ENCODE results near the gene ARID3C. TPM values are rescaled to one million over a fixed set of nuclear protein-coding genes. Genes with fewer than 3 reads are reported as not detected.

Gene ARID3C, protein sequence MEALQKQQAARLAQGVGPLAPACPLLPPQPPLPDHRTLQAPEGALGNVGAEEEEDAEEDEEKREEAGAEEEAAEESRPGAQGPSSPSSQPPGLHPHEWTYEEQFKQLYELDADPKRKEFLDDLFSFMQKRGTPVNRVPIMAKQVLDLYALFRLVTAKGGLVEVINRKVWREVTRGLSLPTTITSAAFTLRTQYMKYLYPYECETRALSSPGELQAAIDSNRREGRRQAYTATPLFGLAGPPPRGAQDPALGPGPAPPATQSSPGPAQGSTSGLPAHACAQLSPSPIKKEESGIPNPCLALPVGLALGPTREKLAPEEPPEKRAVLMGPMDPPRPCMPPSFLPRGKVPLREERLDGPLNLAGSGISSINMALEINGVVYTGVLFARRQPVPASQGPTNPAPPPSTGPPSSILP
- 0.04 TPM in 1 of 2 replicates, not detected in the other for polyA plus RNA-seq (2013)

DNA sequence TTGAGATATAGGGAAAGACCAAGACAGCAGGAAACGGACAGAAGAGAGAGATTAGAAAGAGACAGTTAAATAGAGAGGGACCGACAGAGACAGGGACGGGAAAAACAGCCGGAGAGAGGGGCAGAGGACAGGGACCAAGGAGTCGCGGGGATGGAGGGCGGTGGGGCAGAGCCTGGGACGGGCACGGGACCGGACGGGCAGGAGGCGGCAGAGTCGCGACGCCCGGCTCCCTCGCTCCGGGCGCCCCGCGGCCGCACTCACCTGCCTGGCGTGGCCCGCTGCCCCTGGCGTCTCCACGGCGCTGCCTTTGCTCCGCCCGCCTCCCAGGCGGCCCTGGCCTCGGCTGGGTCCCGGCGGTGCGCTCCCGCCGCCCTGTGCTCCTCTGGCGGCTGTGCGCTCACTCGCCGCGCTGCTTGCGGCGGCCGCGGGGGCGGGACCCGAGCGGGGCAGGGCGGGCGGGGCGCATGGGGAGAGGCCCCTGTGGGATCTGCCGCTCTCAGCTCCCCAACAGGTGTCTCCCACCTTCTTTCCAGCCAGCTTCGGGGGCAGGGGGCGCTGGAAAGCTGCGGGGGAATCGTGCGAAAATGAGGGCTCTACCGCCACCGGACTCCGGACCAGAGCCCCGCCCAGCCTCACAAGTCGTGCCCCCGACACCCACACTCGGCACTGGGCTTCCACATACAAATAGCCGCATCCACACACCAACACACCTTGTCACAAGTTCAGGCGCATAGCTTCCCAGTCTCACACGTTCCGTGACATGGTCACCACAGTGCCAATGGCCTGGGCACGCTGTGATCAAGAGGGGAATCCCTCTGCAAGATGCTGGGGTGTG lies at the start of gene ARID3C:
Gene ARID3C (minus strand): TSS at position 411 of the 835 bp plus-strand sequence. CDS start 1,052 bp downstream, outside the sequence.
- H3K18ac ChIP-seq (ENCODE audit: low read length), result no peak within 1 kb of the TSS
- no peak within 1 kb of the TSS for H4K12ac ChIP-seq (ENCODE audit: low read depth, low read length)
- peak within 1 kb of the TSS; percentile 59 for H3K4me2 ChIP-seq (ENCODE audit: low read length)
- no peaks in the 10 kb centered on the region for H3K79me1 ChIP-seq (ENCODE audit: low read length)
- H2BK120ac ChIP-seq (ENCODE audit: insufficient read depth, low read length, poor library complexity), result no peak within 1 kb of the TSS
- peaks cover 11% of the 10 kb centered on the region for H3K9me3 ChIP-seq (ENCODE audit: insufficient read depth, low read depth, low read length)
- WGBS (ENCODE audit: extremely low coverage, insufficient coverage, insufficient read length), result no CpG with 5 or more reads among the region's 69 CpGs
- no peak within 1 kb of the TSS for H3K9ac ChIP-seq (ENCODE audit: low read length)
- H3K27me3 ChIP-seq (ENCODE audit: insufficient read depth, low read length), result peaks cover 59% of the 10 kb centered on the region
- no peaks in the 10 kb centered on the region for H3K79me2 ChIP-seq (ENCODE audit: control insufficient read depth, insufficient read depth, low read length, poor library complexity)
- H2BK5ac ChIP-seq (ENCODE audit: low read depth, low read length, poor library complexity), result no peak within 1 kb of the TSS
- H2BK12ac ChIP-seq (ENCODE audit: low read length), result no peak within 1 kb of the TSS
- peak within 1 kb of the TSS; percentile 45 for H3K4me3 ChIP-seq (ENCODE audit: low read depth, low read length)
- H3K23ac ChIP-seq (ENCODE audit: low read length), result no peak within 1 kb of the TSS
- H3K4me1 ChIP-seq (ENCODE audit: control insufficient read depth in 1 of 2, insufficient read depth in 2 of 2, low read length in 2 of 2), result peaks cover 0 to 3% of the 10 kb centered on the region in 2 experiments
- peak; percentile 40 to 73 for DNase-seq
- no peak within 1 kb of the TSS for H4K8ac ChIP-seq (ENCODE audit: low read depth, low read length)
- H2AFZ ChIP-seq (ENCODE audit: insufficient read depth, low read length, poor library complexity), result no peak within 1 kb of the TSS
- no peak within 1 kb of the TSS for H4K91ac ChIP-seq (ENCODE audit: low read depth, low read length)
- H3K14ac ChIP-seq (ENCODE audit: low read length), result no peak within 1 kb of the TSS
- no peak within 1 kb of the TSS for H3K27ac ChIP-seq (ENCODE audit: low read depth, low read length)
- no peaks in the 10 kb centered on the region for H3K36me3 ChIP-seq (ENCODE audit: control insufficient read depth in 1 of 2, insufficient read depth in 2 of 2, low read length in 2 of 2)
- H3K4ac ChIP-seq (ENCODE audit: low read depth, low read length), result no peak within 1 kb of the TSS
- H2AK5ac ChIP-seq (ENCODE audit: low read length), result no peak within 1 kb of the TSS

DNA sequence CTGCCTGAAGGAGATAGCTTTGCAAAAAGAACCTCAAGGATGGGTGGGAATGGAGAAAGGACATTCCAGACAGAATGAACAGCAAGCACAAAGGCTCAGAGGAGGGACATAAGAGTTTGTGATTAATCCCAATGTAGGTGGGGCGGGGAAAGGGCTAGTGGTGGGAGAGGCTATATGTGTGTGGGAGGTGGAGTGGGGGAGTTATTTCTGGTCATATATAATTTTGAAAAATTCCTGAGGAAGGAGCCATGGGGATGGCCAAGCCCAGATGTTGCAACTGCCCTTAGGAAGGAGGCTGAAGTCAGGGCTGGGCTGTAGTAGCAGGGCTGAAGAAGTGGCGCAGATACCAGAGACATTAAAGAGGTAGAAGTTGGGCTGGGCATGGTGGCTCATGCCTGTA lies 47.0 kb upstream of the ARID3C start:
- H3K4me1 ChIP-seq (ENCODE audit: control insufficient read depth in 1 of 2, insufficient read depth in 2 of 2, low read length in 2 of 2), result peaks cover 4 to 5% of the 10 kb centered on the region in 2 experiments
- H3K23ac ChIP-seq (ENCODE audit: low read length), result no peak overlapping the region
- H2BK120ac ChIP-seq (ENCODE audit: insufficient read depth, low read length, poor library complexity), result no peak overlapping the region
- H3K9ac ChIP-seq (ENCODE audit: low read length), result no peak overlapping the region
- no peak for DNase-seq
- no peaks in the 10 kb centered on the region for H3K27me3 ChIP-seq (ENCODE audit: insufficient read depth, low read length)
- no peak overlapping the region for H2AK5ac ChIP-seq (ENCODE audit: low read length)
- no peaks in the 10 kb centered on the region for H3K79me2 ChIP-seq (ENCODE audit: control insufficient read depth, insufficient read depth, low read length, poor library complexity)
- no peaks in the 10 kb centered on the region for H3K9me3 ChIP-seq (ENCODE audit: insufficient read depth, low read depth, low read length)
- H3K36me3 ChIP-seq (ENCODE audit: control insufficient read depth in 1 of 2, insufficient read depth in 2 of 2, low read length in 2 of 2), result no peaks in the 10 kb centered on the region
- H4K8ac ChIP-seq (ENCODE audit: low read depth, low read length), result no peak overlapping the region
- no peak overlapping the region for H3K18ac ChIP-seq (ENCODE audit: low read length)
- no peak overlapping the region for H3K14ac ChIP-seq (ENCODE audit: low read length)
- no peak overlapping the region for H4K91ac ChIP-seq (ENCODE audit: low read depth, low read length)
- H3K27ac ChIP-seq (ENCODE audit: low read depth, low read length), result no peak overlapping the region
- no peak overlapping the region for H2BK12ac ChIP-seq (ENCODE audit: low read length)
- H3K4me3 ChIP-seq (ENCODE audit: low read depth, low read length), result no peak overlapping the region
- no peaks in the 10 kb centered on the region for H3K79me1 ChIP-seq (ENCODE audit: low read length)
- no CpG with 5 or more reads among the region's 2 CpGs for WGBS (ENCODE audit: extremely low coverage, insufficient coverage, insufficient read length)
- H4K12ac ChIP-seq (ENCODE audit: low read depth, low read length), result no peak overlapping the region
- no peak overlapping the region for H3K4me2 ChIP-seq (ENCODE audit: low read length)
- no peak overlapping the region for H2BK5ac ChIP-seq (ENCODE audit: low read depth, low read length, poor library complexity)
- H3K4ac ChIP-seq (ENCODE audit: low read depth, low read length), result no peak overlapping the region
- no peak overlapping the region for H2AFZ ChIP-seq (ENCODE audit: insufficient read depth, low read length, poor library complexity)

DNA sequence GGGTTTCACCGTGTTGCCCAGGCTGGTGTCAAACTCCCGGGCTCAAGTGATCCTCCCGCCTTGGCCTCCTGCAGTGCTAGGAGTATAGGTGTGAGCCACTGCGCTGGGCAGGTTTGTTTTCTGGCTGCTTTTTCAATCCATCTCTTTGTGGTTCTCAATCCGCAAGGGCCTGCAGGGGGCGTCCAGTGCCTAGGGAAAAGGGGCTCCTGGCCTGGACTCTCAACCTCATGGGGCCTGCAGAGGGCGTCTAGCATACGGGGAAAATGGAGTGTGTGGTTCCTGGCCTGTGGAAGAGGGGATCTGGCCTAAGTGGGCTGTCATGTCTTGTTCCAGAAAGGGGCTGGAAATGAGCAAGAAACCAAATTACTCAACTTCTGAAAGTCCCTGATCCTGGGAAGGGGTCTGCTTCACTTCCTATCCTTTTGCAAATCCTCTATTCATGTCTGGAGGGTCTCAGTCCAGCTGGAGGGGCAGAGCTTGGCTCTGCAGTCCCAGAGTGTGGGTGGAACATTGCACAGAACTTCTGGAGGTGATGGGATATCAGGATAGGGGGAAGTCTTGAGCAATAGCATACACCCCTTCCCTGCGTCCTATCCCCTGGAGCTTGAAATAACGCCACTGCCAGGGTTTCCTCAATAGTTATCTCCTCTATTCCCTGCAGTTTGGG lies 46.3 kb upstream of the ARID3C start:
- Histone ChIP-seq H4K12ac (ENCODE audit: low read depth, low read length) (no peak overlapping the region), H4K8ac (ENCODE audit: low read depth, low read length) (no peak overlapping the region), H3K14ac (ENCODE audit: low read length) (no peak overlapping the region), H3K79me2 (ENCODE audit: control insufficient read depth, insufficient read depth, low read length, poor library complexity) (no peaks in the 10 kb centered on the region), H3K4me1 (ENCODE audit: control insufficient read depth in 1 of 2, insufficient read depth in 2 of 2, low read length in 2 of 2) (peaks cover 9% of the 10 kb centered on the region in 2 experiments), H2BK5ac (ENCODE audit: low read depth, low read length, poor library complexity) (no peak overlapping the region), H3K4me2 (ENCODE audit: low read length) (no peak overlapping the region), H2BK120ac (ENCODE audit: insufficient read depth, low read length, poor library complexity) (no peak overlapping the region), H3K9me3 (ENCODE audit: insufficient read depth, low read depth, low read length) (no peaks in the 10 kb centered on the region), H2BK12ac (ENCODE audit: low read length) (no peak overlapping the region), H2AK5ac (ENCODE audit: low read length) (no peak overlapping the region), H3K79me1 (ENCODE audit: low read length) (no peaks in the 10 kb centered on the region), H2AFZ (ENCODE audit: insufficient read depth, low read length, poor library complexity) (no peak overlapping the region), H3K4me3 (ENCODE audit: low read depth, low read length) (no peak overlapping the region), H4K91ac (ENCODE audit: low read depth, low read length) (no peak overlapping the region), H3K4ac (ENCODE audit: low read depth, low read length) (no peak overlapping the region), H3K27me3 (ENCODE audit: insufficient read depth, low read length) (no peaks in the 10 kb centered on the region), H3K23ac (ENCODE audit: low read length) (no peak overlapping the region), H3K9ac (ENCODE audit: low read length) (no peak overlapping the region), H3K27ac (ENCODE audit: low read depth, low read length) (no peak overlapping the region), H3K36me3 (ENCODE audit: control insufficient read depth in 1 of 2, insufficient read depth in 2 of 2, low read length in 2 of 2) (no peaks in the 10 kb centered on the region), H3K18ac (ENCODE audit: low read length) (no peak overlapping the region)
- WGBS (ENCODE audit: extremely low coverage, insufficient coverage, insufficient read length), result no CpG with 5 or more reads among the region's 10 CpGs
- peak; percentile 64 to 79 for DNase-seq

DNA sequence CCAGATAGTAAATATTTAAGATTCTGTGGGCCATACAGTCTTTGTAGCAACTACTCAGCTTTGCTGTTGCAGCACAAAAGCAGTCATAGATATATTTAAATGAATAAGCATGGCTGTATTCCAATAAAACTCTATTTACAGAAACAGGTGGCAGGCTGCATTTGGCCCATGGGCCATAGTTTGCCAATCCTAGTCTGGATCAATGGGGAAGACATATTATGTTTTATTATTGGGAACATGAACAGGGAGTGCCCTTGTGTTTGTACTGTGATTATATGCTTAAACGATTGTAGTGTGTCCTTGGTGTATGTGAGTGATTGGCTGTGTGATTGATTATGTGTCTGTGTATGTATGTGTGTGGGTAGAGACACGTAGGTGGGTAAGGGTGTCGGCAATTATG lies 45.6 kb upstream of the ARID3C start:
- H3K27ac ChIP-seq (ENCODE audit: low read depth, low read length), result no peak overlapping the region
- H3K9ac ChIP-seq (ENCODE audit: low read length), result no peak overlapping the region
- WGBS (ENCODE audit: extremely low coverage, insufficient coverage, insufficient read length), result 67% methylated on average over 1 of the region's 3 CpGs
- no peak overlapping the region for H4K91ac ChIP-seq (ENCODE audit: low read depth, low read length)
- H2AFZ ChIP-seq (ENCODE audit: insufficient read depth, low read length, poor library complexity), result no peak overlapping the region
- H4K12ac ChIP-seq (ENCODE audit: low read depth, low read length), result no peak overlapping the region
- no peak overlapping the region for H2BK12ac ChIP-seq (ENCODE audit: low read length)
- H2BK5ac ChIP-seq (ENCODE audit: low read depth, low read length, poor library complexity), result no peak overlapping the region
- no peak overlapping the region for H3K4ac ChIP-seq (ENCODE audit: low read depth, low read length)
- H3K14ac ChIP-seq (ENCODE audit: low read length), result no peak overlapping the region
- H3K27me3 ChIP-seq (ENCODE audit: insufficient read depth, low read length), result no peaks in the 10 kb centered on the region
- H3K79me1 ChIP-seq (ENCODE audit: low read length), result no peaks in the 10 kb centered on the region
- DNase-seq, result no peak
- no peak overlapping the region for H3K23ac ChIP-seq (ENCODE audit: low read length)
- H3K4me1 ChIP-seq (ENCODE audit: control insufficient read depth in 1 of 2, insufficient read depth in 2 of 2, low read length in 2 of 2), result peaks cover 9% of the 10 kb centered on the region in 2 experiments
- H4K8ac ChIP-seq (ENCODE audit: low read depth, low read length), result no peak overlapping the region
- no peak overlapping the region for H3K18ac ChIP-seq (ENCODE audit: low read length)
- peaks cover under 1% of the 10 kb centered on the region in 2 experiments for H3K36me3 ChIP-seq (ENCODE audit: control insufficient read depth in 1 of 2, insufficient read depth in 2 of 2, low read length in 2 of 2)
- no peak overlapping the region for H3K4me2 ChIP-seq (ENCODE audit: low read length)
- no peaks in the 10 kb centered on the region for H3K9me3 ChIP-seq (ENCODE audit: insufficient read depth, low read depth, low read length)
- H2BK120ac ChIP-seq (ENCODE audit: insufficient read depth, low read length, poor library complexity), result no peak overlapping the region
- no peak overlapping the region for H3K4me3 ChIP-seq (ENCODE audit: low read depth, low read length)
- no peaks in the 10 kb centered on the region for H3K79me2 ChIP-seq (ENCODE audit: control insufficient read depth, insufficient read depth, low read length, poor library complexity)
- no peak overlapping the region for H2AK5ac ChIP-seq (ENCODE audit: low read length)
